GM18951 (cell line): ENCODE results near the gene FAR1.

Experiments used
- POLR2A ChIP-seq: IDR thresholded peaks from 4 replicates; pipeline ENCODE4 v1.6.1; 2011; ENCODE audit warnings: mild to moderate bottlenecking; ENCODE audit not compliant: insufficient read length, insufficient read depth; ENCODE audit errors: extremely low read depth
- in situ Hi-C: fragments of 300-500 bp; cut with MboI; formaldehyde crosslinking; loops from one replicate; pipeline ENCODE4 v1.12.0; 2022; ENCODE audit warnings: low sequenced_read_pairs, mixed read lengths, inconsistent platforms; ENCODE audit not compliant: unreplicated experiment

FAR1 gene

DNA sequence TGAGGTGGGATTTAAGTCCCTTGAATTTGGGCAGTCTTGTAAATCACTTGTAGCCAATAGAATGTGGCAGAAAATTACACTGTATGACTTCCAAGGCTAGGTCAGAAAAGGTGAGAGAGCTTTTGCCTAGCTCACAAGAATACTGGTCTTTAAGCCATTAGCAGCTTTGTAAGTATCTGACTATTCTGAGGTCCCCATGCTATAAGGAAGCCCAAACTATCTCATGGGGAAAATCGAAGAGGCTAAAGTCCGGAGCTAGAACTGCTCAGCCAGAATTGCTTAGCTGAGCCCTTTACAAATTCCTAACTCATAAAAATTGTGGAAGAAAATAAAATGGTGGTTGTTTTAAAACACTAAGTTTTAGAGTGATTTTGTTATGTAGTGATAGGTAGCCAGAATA, 13.0 kb downstream of the FAR1 start:
- in situ Hi-C loops = no loop called here
- TF ChIP-seq POLR2A = no peak

- in situ Hi-C loops = no loop called here
- no peak for TF ChIP-seq POLR2A
Measured at GRCh38 chr11:13682212-13682611, 13.7 kb downstream of the FAR1 start.

DNA sequence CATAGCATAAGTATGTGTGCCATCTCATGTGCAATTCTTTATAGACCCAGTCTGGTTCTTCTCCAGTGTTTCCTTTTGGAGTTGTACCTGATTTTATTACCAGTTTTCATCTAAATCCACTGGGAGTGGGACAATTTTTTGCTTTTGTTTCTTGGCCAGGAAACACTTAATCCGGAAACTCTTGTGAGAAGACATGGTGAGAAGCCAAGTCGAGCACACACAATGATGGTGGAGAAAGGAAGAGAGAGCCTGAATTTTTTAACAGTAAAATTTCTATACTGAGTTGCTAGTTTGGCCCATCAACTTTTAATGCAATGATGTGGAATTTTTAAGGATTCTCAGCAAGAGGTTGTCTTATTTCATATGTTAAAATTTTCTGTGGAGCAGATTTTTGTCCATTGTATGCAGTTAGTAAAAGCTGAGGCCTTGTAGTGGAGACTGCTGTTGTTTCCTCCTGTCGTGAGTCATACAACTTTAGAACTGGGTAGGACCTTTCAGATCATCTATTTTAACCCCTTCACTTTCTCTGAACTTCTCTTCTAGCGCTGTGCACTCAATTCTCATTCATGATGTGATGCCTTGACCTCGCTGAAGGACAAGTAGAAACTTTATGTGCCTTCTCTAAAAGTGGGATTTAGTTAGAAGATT, 17.1 kb downstream of the FAR1 start:
- in situ Hi-C loops = no loop called here
- no peak for TF ChIP-seq POLR2A

DNA sequence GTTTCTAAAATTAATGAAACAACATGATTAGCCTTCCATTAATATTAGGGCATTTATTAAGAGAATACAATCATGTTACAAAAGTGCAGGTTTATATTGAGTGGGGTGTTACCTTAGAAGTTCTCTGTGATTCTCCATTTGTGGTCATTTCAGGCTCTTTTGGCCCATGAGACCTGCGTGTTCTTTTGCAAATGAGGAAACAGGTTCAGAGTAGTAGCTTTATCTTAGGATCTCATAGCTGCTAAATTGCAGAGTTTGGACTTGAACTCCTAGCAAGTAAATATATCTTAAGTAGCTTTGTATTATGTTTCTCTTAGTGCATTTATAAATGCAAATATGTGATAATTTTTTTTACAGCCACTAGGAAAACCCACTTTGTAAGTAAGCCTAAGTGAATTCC, 18.3 kb downstream of the FAR1 start:
- TF ChIP-seq POLR2A = no peak
- in situ Hi-C loops = no loop called here

- in situ Hi-C loops = no loop called here
- no peak for TF ChIP-seq POLR2A
Measured at GRCh38 chr11:13687271-13687670, 18.8 kb downstream of the FAR1 start.

GRCh38 chr11:13691286-13691899, 22.9 kb downstream of the FAR1 start:
- TF ChIP-seq POLR2A = no peak
- in situ Hi-C loops = no loop called here

- in situ Hi-C loops = no loop called here
- TF ChIP-seq POLR2A = no peak
Measured at GRCh38 chr11:13692172-13692571, 23.7 kb downstream of the FAR1 start.

DNA sequence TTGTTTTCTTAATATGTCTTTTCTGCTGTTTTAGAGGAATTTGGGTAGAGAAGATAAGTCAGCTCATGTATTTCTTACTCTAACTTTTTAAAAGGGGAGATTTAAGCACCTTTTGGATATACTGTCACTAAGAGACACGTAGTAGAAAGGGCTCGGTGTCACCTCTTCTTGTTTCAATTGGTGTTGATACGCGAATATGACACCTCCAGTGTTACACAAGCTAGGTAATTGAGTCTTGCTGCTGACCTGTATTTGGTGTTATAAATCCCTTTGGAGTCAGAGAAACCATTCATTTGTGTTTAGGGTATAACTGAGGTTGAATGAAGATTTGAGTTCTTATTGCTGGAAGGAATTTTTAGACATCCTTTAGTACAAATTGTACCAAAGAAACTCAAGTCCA, 25.6 kb downstream of the FAR1 start:
- no peak for TF ChIP-seq POLR2A
- in situ Hi-C loops = no loop called here

GRCh38 chr11:13695886-13696285, 27.4 kb downstream of the FAR1 start:
- no peak for TF ChIP-seq POLR2A
- in situ Hi-C loops = no loop called here

- no peak for TF ChIP-seq POLR2A
- in situ Hi-C loops = no loop called here
Measured at GRCh38 chr11:13697710-13698109, 29.2 kb downstream of the FAR1 start.

GRCh38 chr11:13698132-13698531, 29.7 kb downstream of the FAR1 start:
- in situ Hi-C loops = no loop called here
- TF ChIP-seq POLR2A = no peak

DNA sequence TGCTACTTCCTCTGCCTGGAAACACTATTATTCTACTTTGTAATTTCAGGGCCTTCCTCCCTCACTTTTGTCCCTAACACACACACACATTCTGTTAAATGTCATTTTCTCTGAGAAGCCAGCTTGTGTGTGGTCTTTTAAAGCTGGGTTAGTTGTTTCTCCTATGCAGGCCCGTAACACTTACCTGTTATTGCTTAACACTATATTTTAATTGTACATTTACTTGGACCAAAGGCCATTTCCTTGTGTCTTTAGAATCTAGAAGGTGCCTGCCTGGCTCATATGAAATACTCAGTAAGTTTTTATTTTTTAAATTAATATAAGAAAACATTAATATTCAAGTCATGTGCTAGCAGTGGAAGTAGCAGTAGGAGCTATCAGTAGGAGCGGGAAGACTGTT, 30.6 kb downstream of the FAR1 start:
- in situ Hi-C loops = no loop called here
- TF ChIP-seq POLR2A = no peak

DNA sequence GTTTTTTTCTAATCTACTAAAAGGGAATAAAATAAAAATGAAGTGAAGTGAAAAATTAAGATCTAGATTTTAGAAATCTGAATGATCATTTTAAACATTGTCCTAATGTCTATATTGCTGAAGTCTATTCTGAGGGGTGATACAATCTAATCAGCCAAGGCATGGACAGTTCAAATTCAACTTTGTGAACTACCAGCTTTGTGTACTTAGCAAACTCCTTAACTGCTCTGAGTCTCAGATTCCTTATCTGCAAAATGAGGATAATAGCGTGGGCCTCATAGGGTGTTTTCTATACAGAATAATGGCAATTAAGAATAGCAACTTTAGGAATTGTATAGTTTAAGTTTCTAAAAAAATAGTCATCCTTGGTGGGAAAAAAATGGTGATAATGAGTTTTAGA, 31.4 kb downstream of the FAR1 start:
- in situ Hi-C loops = no loop called here
- TF ChIP-seq POLR2A = no peak

DNA sequence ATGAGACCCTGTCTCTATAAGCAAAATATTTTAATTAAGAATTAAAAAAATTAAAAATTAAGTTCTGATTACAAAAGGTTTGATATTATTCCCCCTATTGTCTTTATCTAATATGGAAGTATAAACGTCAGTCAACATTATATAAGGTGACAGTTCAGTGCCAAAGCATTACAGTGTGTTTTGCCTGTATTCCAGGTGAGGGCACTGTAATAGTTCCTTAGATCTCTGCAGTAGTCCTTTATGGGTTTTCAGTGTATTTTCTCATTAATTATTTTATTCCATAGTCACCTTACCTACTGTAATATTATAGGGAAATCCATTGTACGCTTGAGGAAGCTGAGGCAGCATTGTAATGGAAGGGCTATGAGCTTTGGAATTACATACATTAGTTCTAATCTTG, 33.0 kb downstream of the FAR1 start:
- no peak for TF ChIP-seq POLR2A
- in situ Hi-C loops = no loop called here
